HL-60 (cell line): ENCODE results near the gene FGF1.

Experiments used
- DNase-seq, 2 experiments: peaks; one replicate each; pipeline ENCODE4 v3.0.0-alpha.2; 2010 to 2020; ENCODE audit warnings: low read depth in 1 of 2, low spot score in 1 of 2
- H3K27ac ChIP-seq: fragments of 250-450 bp; sonication (Bioruptor Pico); replicated peaks from 2 replicates; pipeline ENCODE4 v1.5.1; 2020; ENCODE audit warnings: mild to moderate bottlenecking, moderate library complexity
- H3K27me3 ChIP-seq: fragments of 250-450 bp; sonication (Bioruptor Pico); 2 replicates; pipeline ENCODE4 v1.5.1; 2021; ENCODE audit warnings: mild to moderate bottlenecking, moderate library complexity; ENCODE audit not compliant: insufficient read depth, poor library complexity, severe bottlenecking
- H3K4me3 ChIP-seq: replicated peaks from 2 replicates; pipeline ENCODE4 v1.5.1; 2011; ENCODE audit warnings: mild to moderate bottlenecking, control low read depth, low read length; ENCODE audit not compliant: insufficient read depth
- GABPA ChIP-seq: IDR thresholded peaks from 2 replicates; pipeline ENCODE4 v1.6.1; 2012; ENCODE audit warnings: low read depth
- POLR2AphosphoS5 ChIP-seq: IDR thresholded peaks from 2 replicates; pipeline ENCODE4 v1.6.1; 2012; ENCODE audit warnings: low read depth
- REST ChIP-seq: IDR thresholded peaks from 2 replicates; pipeline ENCODE4 v1.6.1; 2012; ENCODE audit warnings: low read depth; ENCODE audit not compliant: insufficient replicate concordance
- SPI1 ChIP-seq: IDR thresholded peaks from 2 replicates; pipeline ENCODE4 v1.6.1; 2012; ENCODE audit warnings: low read depth, mild to moderate bottlenecking, borderline replicate concordance
- TF ChIP-seq, protein P1 (sequence below): IDR thresholded peaks from one replicate; pipeline ENCODE4 v1.5.1; 2011; ENCODE audit warnings: low read length, control low read depth, inconsistent platforms; ENCODE audit not compliant: insufficient read depth

Gene FGF1

DNA sequence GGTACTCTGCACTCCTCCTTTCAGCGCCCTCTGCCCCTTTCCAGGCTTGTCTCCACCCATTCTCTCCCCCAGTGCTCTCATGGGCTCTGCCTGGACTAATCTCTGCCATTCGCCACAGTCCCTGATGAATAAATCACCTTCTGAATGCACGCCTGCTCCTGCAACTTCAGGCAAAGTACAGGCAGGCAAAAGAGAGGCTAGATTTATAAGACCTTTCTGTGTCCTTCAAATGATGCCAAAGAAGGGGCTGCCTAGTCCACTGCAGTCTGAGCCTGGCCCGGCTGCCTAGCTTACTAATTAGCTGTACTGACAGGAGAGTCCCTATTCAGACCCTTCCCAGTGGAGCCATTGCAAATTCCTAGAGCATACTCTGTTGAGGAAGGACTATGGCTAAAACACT is 7.4 kb downstream of the FGF1 start:
- TF ChIP-seq, protein P1, sequence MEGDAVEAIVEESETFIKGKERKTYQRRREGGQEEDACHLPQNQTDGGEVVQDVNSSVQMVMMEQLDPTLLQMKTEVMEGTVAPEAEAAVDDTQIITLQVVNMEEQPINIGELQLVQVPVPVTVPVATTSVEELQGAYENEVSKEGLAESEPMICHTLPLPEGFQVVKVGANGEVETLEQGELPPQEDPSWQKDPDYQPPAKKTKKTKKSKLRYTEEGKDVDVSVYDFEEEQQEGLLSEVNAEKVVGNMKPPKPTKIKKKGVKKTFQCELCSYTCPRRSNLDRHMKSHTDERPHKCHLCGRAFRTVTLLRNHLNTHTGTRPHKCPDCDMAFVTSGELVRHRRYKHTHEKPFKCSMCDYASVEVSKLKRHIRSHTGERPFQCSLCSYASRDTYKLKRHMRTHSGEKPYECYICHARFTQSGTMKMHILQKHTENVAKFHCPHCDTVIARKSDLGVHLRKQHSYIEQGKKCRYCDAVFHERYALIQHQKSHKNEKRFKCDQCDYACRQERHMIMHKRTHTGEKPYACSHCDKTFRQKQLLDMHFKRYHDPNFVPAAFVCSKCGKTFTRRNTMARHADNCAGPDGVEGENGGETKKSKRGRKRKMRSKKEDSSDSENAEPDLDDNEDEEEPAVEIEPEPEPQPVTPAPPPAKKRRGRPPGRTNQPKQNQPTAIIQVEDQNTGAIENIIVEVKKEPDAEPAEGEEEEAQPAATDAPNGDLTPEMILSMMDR, result no peak
- no peak for TF ChIP-seq GABPA
- Histone ChIP-seq H3K4me3 (no peak overlapping the region), H3K27me3 (no peaks in the 10 kb centered on the region), H3K27ac (no peak overlapping the region)
- DNase-seq, result no peak

GRCh38 chr5:142677198-142677597 is 8.7 kb downstream of the FGF1 start:
- no peak for TF ChIP-seq GABPA
- TF ChIP-seq, protein P1, result no peak
- TF ChIP-seq SPI1, result no peak
- no peak for TF ChIP-seq REST
- no peak for TF ChIP-seq POLR2AphosphoS5
- Histone ChIP-seq H3K4me3 (no peak overlapping the region), H3K27me3 (no peaks in the 10 kb centered on the region), H3K27ac (no peak overlapping the region)
- no peak for DNase-seq

DNA sequence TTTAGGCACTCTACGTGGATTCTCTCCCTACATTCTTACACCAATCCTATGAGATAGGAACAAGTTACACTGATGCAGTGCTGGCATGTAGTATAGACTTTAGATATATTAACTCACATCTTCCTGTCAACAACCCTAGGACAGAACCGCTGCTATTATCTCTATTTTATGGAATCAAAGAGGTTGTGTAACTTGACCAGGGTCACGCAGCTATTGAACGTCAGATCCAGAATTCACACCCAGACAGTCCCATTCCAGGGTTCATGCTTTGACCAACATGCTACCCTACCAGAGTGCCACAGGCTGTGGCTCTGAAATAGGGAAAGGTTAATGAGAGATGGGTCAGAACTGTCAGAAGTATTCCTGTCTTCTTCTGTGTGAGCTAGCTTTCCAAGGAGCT is 9.6 kb downstream of the FGF1 start:
- DNase-seq, result no peak
- no peak overlapping the region for H3K4me3 ChIP-seq
- H3K27me3 ChIP-seq, result no peaks in the 10 kb centered on the region
- TF ChIP-seq REST (no peak), SPI1 (no peak), POLR2AphosphoS5 (no peak), GABPA (no peak)
- TF ChIP-seq, protein P1, result no peak
- no peak overlapping the region for H3K27ac ChIP-seq

DNA sequence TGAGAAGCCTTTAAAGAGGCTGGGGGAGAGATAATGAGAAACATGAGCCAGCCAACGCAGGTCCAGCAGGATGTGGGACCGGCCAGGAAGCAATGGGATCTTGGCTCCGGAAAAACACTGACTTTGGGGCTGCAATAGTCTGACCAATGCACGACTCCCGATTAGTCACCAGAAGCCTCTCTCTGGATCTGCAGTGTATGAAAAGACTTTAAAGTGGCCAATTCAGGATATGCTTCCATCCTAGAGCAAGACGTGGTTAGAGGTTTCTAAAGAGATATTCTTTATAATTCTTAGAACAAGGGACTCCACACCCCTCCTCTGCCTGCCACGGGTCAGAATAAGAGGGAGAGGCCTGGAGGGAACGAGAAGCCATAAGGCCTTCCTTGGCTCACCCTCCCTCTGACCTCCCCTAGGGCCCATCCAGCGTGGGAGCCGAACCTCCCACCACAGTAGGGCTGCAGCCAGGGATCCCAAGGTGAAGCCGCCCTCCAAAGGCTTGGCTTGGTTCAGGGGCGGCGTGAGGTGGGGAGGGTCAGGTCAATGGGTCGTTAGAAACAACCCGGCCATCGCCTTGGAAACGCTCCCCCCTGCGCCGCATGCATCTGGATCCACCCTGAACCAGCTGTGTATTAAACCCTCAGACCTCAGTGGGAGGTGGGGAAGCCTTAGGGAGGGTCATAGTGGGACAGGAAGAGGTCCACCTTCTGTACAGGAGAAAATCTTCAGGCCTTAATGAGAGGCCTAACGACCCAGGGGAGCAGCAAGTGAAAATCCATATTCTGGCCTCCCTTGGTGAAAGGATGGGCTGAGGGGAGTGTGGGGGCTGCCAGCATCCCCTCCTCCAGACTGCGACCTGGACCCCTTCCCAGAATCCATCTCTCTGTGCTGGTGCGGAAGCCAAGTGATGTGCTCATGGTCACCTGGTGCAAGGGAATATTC is 11.1 kb downstream of the FGF1 start:
- no peak overlapping the region for H3K4me3 ChIP-seq
- DNase-seq, result no peak
- TF ChIP-seq SPI1 (no peak), GABPA (no peak), REST (no peak), POLR2AphosphoS5 (no peak)
- TF ChIP-seq, protein P1, result no peak
- no peak overlapping the region for H3K27ac ChIP-seq
- H3K27me3 ChIP-seq, result peaks cover 5% of the 10 kb centered on the region
